WTC11 (cell line): ENCODE results near the gene CARM1.

ENCODE experiments used
- GABPB1 ChIP-seq: sonication (generic); formaldehyde crosslinking; IDR thresholded peaks from 2 replicates; pipeline ENCODE4 v1.8.1; 2023; ENCODE audit warnings: mild to moderate bottlenecking, missing genetic modification reagents
- NFE2L1 ChIP-seq: sonication (generic); formaldehyde crosslinking; IDR thresholded peaks from 2 replicates; pipeline ENCODE4 v1.8.1; 2023; ENCODE audit warnings: missing genetic modification reagents
- NFYB ChIP-seq: sonication (generic); formaldehyde crosslinking; conservative IDR thresholded peaks from 2 replicates; pipeline ENCODE4 v1.8.0; 2022; ENCODE audit warnings: low read depth, missing genetic modification reagents
- TF ChIP-seq, protein P1 (sequence below): sonication (generic); formaldehyde crosslinking; IDR thresholded peaks from 2 replicates; pipeline ENCODE4 v1.8.0; 2022; ENCODE audit warnings: mild to moderate bottlenecking, missing genetic modification reagents
- TF ChIP-seq, protein P2 (sequence below): fragments of 200-600 bp; IDR thresholded peaks from 2 replicates; pipeline ENCODE4 v1.8.0; 2022; ENCODE audit warnings: antibody characterized with exemption

DNA sequence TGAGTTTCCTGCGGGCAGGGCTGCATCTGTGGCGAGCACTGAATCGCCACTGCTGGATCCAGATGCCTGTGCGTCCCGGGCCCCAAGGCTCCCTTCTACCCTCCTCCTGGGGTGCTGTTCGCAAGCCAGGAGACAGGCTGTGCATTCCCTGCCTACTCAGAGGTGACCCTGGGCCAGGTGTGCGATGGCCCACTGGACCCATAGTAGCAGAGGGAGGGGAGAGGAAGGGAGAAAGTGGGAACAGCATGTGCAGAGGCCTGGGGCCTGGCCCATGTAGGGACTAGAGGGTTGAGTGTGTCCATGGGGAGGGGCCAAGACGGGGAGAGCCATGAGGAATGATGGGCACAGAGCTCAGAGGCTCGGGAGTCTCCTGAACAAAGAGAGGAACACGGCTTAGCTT lies 27.3 kb downstream of the CARM1 start:
- TF ChIP-seq, protein P1, sequence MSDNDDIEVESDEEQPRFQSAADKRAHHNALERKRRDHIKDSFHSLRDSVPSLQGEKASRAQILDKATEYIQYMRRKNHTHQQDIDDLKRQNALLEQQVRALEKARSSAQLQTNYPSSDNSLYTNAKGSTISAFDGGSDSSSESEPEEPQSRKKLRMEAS (CRISPR knock-in tag), result no peak
- TF ChIP-seq GABPB1 (CRISPR knock-in tag) (no peak), NFE2L1 (CRISPR knock-in tag) (no peak), NFYB (CRISPR knock-in tag) (no peak)
- TF ChIP-seq, protein P2, sequence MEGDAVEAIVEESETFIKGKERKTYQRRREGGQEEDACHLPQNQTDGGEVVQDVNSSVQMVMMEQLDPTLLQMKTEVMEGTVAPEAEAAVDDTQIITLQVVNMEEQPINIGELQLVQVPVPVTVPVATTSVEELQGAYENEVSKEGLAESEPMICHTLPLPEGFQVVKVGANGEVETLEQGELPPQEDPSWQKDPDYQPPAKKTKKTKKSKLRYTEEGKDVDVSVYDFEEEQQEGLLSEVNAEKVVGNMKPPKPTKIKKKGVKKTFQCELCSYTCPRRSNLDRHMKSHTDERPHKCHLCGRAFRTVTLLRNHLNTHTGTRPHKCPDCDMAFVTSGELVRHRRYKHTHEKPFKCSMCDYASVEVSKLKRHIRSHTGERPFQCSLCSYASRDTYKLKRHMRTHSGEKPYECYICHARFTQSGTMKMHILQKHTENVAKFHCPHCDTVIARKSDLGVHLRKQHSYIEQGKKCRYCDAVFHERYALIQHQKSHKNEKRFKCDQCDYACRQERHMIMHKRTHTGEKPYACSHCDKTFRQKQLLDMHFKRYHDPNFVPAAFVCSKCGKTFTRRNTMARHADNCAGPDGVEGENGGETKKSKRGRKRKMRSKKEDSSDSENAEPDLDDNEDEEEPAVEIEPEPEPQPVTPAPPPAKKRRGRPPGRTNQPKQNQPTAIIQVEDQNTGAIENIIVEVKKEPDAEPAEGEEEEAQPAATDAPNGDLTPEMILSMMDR, result no peak
